Jurkat, Clone E6-1 (cell line): ENCODE data around the gene ZNF618.

Experiments
- DNase-seq: peaks from one replicate; pipeline ENCODE4 v3.0.0-alpha.2; 2011; ENCODE audit warnings: low read depth, low spot score
- H3K4me3 ChIP-seq: 2 replicates; pipeline ENCODE4 v1.5.1; 2011; ENCODE audit warnings: mild to moderate bottlenecking, low read length, control low read depth, moderate library complexity

ZNF618 gene

GRCh38 chr9:113903514-113904077, 27.5 kb downstream of the ZNF618 start:
- no peak for DNase-seq
- no peak overlapping the region for H3K4me3 ChIP-seq

GRCh38 chr9:113906411-113907110, 30.5 kb downstream of the ZNF618 start:
- no peak for DNase-seq
- no peak overlapping the region for H3K4me3 ChIP-seq

GRCh38 chr9:113907282-113907681, 31.2 kb downstream of the ZNF618 start:
- H3K4me3 ChIP-seq = no peak overlapping the region
- no peak for DNase-seq

- no peak for DNase-seq
- H3K4me3 ChIP-seq = no peak overlapping the region
Observed at GRCh38 chr9:113909421-113909820, 33.3 kb downstream of the ZNF618 start.

GRCh38 chr9:113910036-113910639, 34.0 kb downstream of the ZNF618 start:
- no peak for DNase-seq
- no peak overlapping the region for H3K4me3 ChIP-seq

GRCh38 chr9:113911850-113912557, 35.9 kb downstream of the ZNF618 start:
- no peak for DNase-seq
- no peak overlapping the region for H3K4me3 ChIP-seq

- no peak overlapping the region for H3K4me3 ChIP-seq
- DNase-seq = no peak
Observed at GRCh38 chr9:113912816-113913215, 36.7 kb downstream of the ZNF618 start.

GRCh38 chr9:113913426-113914195, 37.5 kb downstream of the ZNF618 start:
- DNase-seq = no peak
- no peak overlapping the region for H3K4me3 ChIP-seq

- no peak for DNase-seq
- H3K4me3 ChIP-seq = no peak overlapping the region
Observed at GRCh38 chr9:113914517-113914916, 38.4 kb downstream of the ZNF618 start.

- no peak overlapping the region for H3K4me3 ChIP-seq
- no peak for DNase-seq
Observed at GRCh38 chr9:113915817-113916434, 39.8 kb downstream of the ZNF618 start.

GRCh38 chr9:113916931-113917330, 40.8 kb downstream of the ZNF618 start:
- no peak overlapping the region for H3K4me3 ChIP-seq
- DNase-seq = no peak

GRCh38 chr9:113918697-113919350, 42.7 kb downstream of the ZNF618 start:
- no peak for DNase-seq
- H3K4me3 ChIP-seq = no peak overlapping the region

GRCh38 chr9:113919382-113919781, 43.3 kb downstream of the ZNF618 start:
- no peak for DNase-seq
- no peak overlapping the region for H3K4me3 ChIP-seq

GRCh38 chr9:113919871-113920270, 43.8 kb downstream of the ZNF618 start:
- no peak for DNase-seq
- H3K4me3 ChIP-seq = no peak overlapping the region

GRCh38 chr9:113920872-113921271, 44.8 kb downstream of the ZNF618 start:
- DNase-seq = no peak
- no peak overlapping the region for H3K4me3 ChIP-seq

- H3K4me3 ChIP-seq = no peak overlapping the region
- DNase-seq = no peak
Observed at GRCh38 chr9:113921396-113921925, 45.4 kb downstream of the ZNF618 start.

- no peak overlapping the region for H3K4me3 ChIP-seq
- DNase-seq = no peak
Observed at GRCh38 chr9:113922160-113922559, 46.1 kb downstream of the ZNF618 start.

- no peak for DNase-seq
- H3K4me3 ChIP-seq = no peak overlapping the region
Observed at GRCh38 chr9:113926211-113926610, 50.1 kb downstream of the ZNF618 start.
